GM12878 (cell line): Measurements from ENCODE around the gene MUC13. TPM values are rescaled to one million over a fixed set of nuclear protein-coding genes. Genes with fewer than 3 reads are reported as not detected.

Experiments
- ATAC-seq: fragments of 200-7000 bp; cut with Tn5 transposase; 3 replicates; pipeline ENCODE4 v1.9.1; 2020; ENCODE audit warnings: mild to moderate bottlenecking, moderate library complexity
- BruUV-seq: library from RNA; stranded (reverse); fragments of 400-500 nt; replicated peaks from 2 replicates; lab custom pipeline; 2021; lab: Mats Ljungman, UMichigan
- CTCF ChIA-PET: fragments of 300-600 bp; sonication (Branson Sonifier 250); formaldehyde crosslinking; extraction: SDS; loops from one replicate; lab custom pipeline; 2021; ENCODE audit warnings: inconsistent platforms; lab: Yijun Ruan, JAX
- POLR2A ChIA-PET: fragments of 350-600 bp; formaldehyde crosslinking; extraction: SDS; loops from one replicate; lab custom pipeline; 2021; ENCODE audit warnings: inconsistent platforms; lab: Charles Lee
- RAD21 ChIA-PET: fragments of 300-600 bp; sonication (Branson Sonifier 250); formaldehyde crosslinking; loops from one replicate; lab custom pipeline; 2023; ENCODE audit warnings: antibody characterized with exemption; ENCODE audit not compliant: unreplicated experiment; lab: Charles Lee
- SMC1A ChIA-PET: fragments of 300-600 bp; sonication (Branson Sonifier 250); formaldehyde crosslinking; loops from one replicate; lab custom pipeline; 2023; ENCODE audit not compliant: unreplicated experiment, uncharacterized antibody; lab: Charles Lee
- DNase-seq: peaks from one replicate; pipeline ENCODE4 v3.0.0-alpha.2; 2011; ENCODE audit warnings: low read depth, low spot score
- FAIRE-seq: peaks from 3 replicates; lab custom pipeline; 2011; peaks lifted over from hg19 to GRCh38; lab: Jason Lieb, UNC
- H2AFZ ChIP-seq: 2 replicates; pipeline ENCODE4 v1.6.0; 2011; ENCODE audit warnings: low read depth, low read length, control low read depth; ENCODE audit not compliant: control insufficient read depth
- H3K27ac ChIP-seq: 2 replicates; pipeline ENCODE4 v1.5.1; 2011; ENCODE audit warnings: control low read depth; ENCODE audit not compliant: control insufficient read depth, insufficient read depth
- H3K27me3 ChIP-seq, 2 experiments: replicated peaks in 1 of 2; 2 replicates each; pipeline versions ENCODE4 v1.6.0 to v1.6.1; 2011; ENCODE audit warnings: low read length in 1 of 2; ENCODE audit not compliant: control insufficient read depth in 2 of 2, insufficient read depth in 2 of 2
- H3K36me3 ChIP-seq, 2 experiments: 2 replicates each; pipeline ENCODE4 v1.5.1; 2011; ENCODE audit warnings: low read length in 1 of 2; ENCODE audit not compliant: control insufficient read depth in 2 of 2, insufficient read depth in 2 of 2
- H3K4me1 ChIP-seq: 2 replicates; pipeline ENCODE4 v1.6.1; 2011; ENCODE audit warnings: mild to moderate bottlenecking, low read length, moderate library complexity, mixed read lengths; ENCODE audit not compliant: control insufficient read depth, insufficient read depth
- H3K4me2 ChIP-seq: 2 replicates; pipeline ENCODE4 v1.6.0; 2011; ENCODE audit warnings: control low read depth; ENCODE audit not compliant: control insufficient read depth, insufficient read depth
- H3K4me3 ChIP-seq: fragments of 200-600 bp; sonication (generic); 2 replicates; pipeline ENCODE4 v1.5.1; 2016
- H3K79me2 ChIP-seq: 2 replicates; pipeline ENCODE4 v1.6.0; 2011; ENCODE audit warnings: low read length; ENCODE audit not compliant: control insufficient read depth, insufficient read depth
- H3K9ac ChIP-seq: 2 replicates; pipeline ENCODE4 v1.8.0; 2011; ENCODE audit warnings: low read length, control low read depth, mixed read lengths; ENCODE audit not compliant: control insufficient read depth, insufficient read depth
- H3K9me3 ChIP-seq: replicated peaks from 3 replicates; pipeline ENCODE4 v1.5.1; 2011; ENCODE audit warnings: mild to moderate bottlenecking, low read length; ENCODE audit not compliant: control insufficient read depth, insufficient read depth
- H4K20me1 ChIP-seq: 2 replicates; pipeline ENCODE4 v1.6.0; 2011; ENCODE audit not compliant: control insufficient read depth, insufficient read depth
- TCF7 ChIP-seq: IDR thresholded peaks from 2 replicates; pipeline ENCODE4 v1.6.1; 2014; ENCODE audit warnings: antibody characterized with exemption, borderline replicate concordance
- WGBS: methylation state at CpG from one replicate; pipeline ENCODE4 v1.1.6; 2016; ENCODE audit warnings: low lambda C conversion rate; ENCODE audit not compliant: insufficient replicate concordance, insufficient coverage; ENCODE audit errors: missing lambda C conversion rate; 5-methylcytosine and 5-hydroxymethylcytosine counted together
- in situ Hi-C: fragments of 300-500 bp; cut with MboI; formaldehyde crosslinking; loops from 9 replicates; pipeline ENCODE4 v1.14.3; 2018; ENCODE audit warnings: mixed read lengths
- intact Hi-C: fragments of 100-400 bp; cut with micrococcal nuclease; formaldehyde crosslinking; loops from one replicate; pipeline ENCODE4 v1.14.2; 2022; ENCODE audit not compliant: unreplicated experiment
- polyA plus RNA-seq, 11 experiments: library from polyadenylated mRNA; depleted of rRNA in 4 of 11; unstranded in 6 of 11; stranded (reverse) in 5 of 11; fragments of >200 nt; fragmentation: Nextera tagmentation in 4 of 11; fragmentation: Illumina TruSeq in 1 of 11; extraction: Ambion mirVana in 4 of 11; extraction: Trizol in 1 of 11; gene quantifications; 1 replicate in 1 of 11; 2 replicates in 10 of 11; pipeline versions ENCODE4 v1.2.1 to v1.2.3, GENCODE V29; 2011 to 2016; ENCODE audit warnings: inconsistent platforms in 2 of 11, missing spikeins in 2 of 11, low read depth in 1 of 11
- total RNA-seq, 4 experiments: library from RNA; depleted of rRNA in 3 of 4; stranded (reverse); fragments of >200 nt in 3 of 4; fragmentation: Illumina TruSeq in 1 of 4; extraction: Trizol in 1 of 4; gene quantifications; 2 replicates each; pipeline versions ENCODE4 v1.2.1 to v1.2.3, GENCODE V29; 2013 to 2021
- TF ChIP-seq, protein P1 (sequence below): IDR thresholded peaks from 2 replicates; pipeline ENCODE4 v1.6.1; 2011; ENCODE audit warnings: mild to moderate bottlenecking, low read depth, low read length, moderate library complexity; ENCODE audit not compliant: insufficient replicate concordance
- TF ChIP-seq, protein P2 (sequence below): fragments of 450-650 bp; formaldehyde crosslinking; IDR thresholded peaks from 2 replicates; pipeline ENCODE4 v1.4.0; 2020; ENCODE audit warnings: mild to moderate bottlenecking, moderate library complexity
- TF ChIP-seq, protein P3 (sequence below): fragments of 450-650 bp; IDR thresholded peaks from 2 replicates; pipeline ENCODE4 v1.6.1; 2017; ENCODE audit warnings: mild to moderate bottlenecking, moderate library complexity

The MUC13 gene
- total and polyA plus RNA-seq, 10 of the 15 experiments (the other 5 are each of a cell fraction or from before 2014, with no cell fraction given): 0.27 to 60.1 (median 0.76) TPM

DNA sequence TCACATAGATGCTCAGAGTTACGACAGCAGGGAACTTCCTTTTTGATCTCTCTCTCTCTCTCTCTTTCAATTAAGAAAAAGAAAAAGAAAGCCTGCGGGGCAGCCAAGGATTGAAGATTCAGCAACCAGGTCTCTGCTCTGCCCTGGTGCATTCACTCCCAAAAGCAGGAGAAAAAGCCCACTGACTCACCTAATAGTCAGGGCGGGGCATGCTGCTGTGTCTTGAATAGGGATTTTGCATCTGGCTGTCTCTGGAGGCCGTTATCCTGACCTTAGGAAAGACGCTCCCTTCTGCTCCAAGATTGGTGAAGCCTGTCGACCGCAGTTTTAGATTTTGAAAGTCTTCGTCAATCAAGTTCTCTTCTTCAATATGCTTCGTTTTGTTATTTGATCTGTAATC lies 26.6 kb downstream of the MUC13 start:
- H3K4me1 ChIP-seq: no peaks in the 10 kb centered on the region
- H3K79me2 ChIP-seq: no peaks in the 10 kb centered on the region
- RAD21 ChIA-PET: interaction anchor here (2.7 kb wide), 1 partner anchor 147 kb away, joined by 16 read pairs; no protein-coding TSS in a partner anchor
- intact Hi-C loops (no loop called here), in situ Hi-C loops (no loop called here)
- no peaks in the 10 kb centered on the region; a peak in 1 of 4 replicates for H3K27me3 ChIP-seq
- no peak overlapping the region for H3K4me2 ChIP-seq
- H3K27ac ChIP-seq: no peak overlapping the region
- FAIRE-seq (no peak), ATAC-seq (no peak), DNase-seq (no peak)
- H4K20me1 ChIP-seq: no peaks in the 10 kb centered on the region
- no peak for TF ChIP-seq TCF7
- TF ChIP-seq, protein P1, sequence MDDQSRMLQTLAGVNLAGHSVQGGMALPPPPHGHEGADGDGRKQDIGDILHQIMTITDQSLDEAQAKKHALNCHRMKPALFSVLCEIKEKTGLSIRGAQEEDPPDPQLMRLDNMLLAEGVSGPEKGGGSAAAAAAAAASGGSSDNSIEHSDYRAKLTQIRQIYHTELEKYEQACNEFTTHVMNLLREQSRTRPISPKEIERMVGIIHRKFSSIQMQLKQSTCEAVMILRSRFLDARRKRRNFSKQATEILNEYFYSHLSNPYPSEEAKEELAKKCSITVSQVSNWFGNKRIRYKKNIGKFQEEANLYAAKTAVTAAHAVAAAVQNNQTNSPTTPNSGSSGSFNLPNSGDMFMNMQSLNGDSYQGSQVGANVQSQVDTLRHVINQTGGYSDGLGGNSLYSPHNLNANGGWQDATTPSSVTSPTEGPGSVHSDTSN: no peak
- TF ChIP-seq, protein P2, sequence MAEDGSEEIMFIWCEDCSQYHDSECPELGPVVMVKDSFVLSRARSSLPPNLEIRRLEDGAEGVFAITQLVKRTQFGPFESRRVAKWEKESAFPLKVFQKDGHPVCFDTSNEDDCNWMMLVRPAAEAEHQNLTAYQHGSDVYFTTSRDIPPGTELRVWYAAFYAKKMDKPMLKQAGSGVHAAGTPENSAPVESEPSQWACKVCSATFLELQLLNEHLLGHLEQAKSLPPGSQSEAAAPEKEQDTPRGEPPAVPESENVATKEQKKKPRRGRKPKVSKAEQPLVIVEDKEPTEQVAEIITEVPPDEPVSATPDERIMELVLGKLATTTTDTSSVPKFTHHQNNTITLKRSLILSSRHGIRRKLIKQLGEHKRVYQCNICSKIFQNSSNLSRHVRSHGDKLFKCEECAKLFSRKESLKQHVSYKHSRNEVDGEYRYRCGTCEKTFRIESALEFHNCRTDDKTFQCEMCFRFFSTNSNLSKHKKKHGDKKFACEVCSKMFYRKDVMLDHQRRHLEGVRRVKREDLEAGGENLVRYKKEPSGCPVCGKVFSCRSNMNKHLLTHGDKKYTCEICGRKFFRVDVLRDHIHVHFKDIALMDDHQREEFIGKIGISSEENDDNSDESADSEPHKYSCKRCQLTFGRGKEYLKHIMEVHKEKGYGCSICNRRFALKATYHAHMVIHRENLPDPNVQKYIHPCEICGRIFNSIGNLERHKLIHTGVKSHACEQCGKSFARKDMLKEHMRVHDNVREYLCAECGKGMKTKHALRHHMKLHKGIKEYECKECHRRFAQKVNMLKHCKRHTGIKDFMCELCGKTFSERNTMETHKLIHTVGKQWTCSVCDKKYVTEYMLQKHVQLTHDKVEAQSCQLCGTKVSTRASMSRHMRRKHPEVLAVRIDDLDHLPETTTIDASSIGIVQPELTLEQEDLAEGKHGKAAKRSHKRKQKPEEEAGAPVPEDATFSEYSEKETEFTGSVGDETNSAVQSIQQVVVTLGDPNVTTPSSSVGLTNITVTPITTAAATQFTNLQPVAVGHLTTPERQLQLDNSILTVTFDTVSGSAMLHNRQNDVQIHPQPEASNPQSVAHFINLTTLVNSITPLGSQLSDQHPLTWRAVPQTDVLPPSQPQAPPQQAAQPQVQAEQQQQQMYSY (CRISPR knock-in tag): no peak
- TF ChIP-seq, protein P3, sequence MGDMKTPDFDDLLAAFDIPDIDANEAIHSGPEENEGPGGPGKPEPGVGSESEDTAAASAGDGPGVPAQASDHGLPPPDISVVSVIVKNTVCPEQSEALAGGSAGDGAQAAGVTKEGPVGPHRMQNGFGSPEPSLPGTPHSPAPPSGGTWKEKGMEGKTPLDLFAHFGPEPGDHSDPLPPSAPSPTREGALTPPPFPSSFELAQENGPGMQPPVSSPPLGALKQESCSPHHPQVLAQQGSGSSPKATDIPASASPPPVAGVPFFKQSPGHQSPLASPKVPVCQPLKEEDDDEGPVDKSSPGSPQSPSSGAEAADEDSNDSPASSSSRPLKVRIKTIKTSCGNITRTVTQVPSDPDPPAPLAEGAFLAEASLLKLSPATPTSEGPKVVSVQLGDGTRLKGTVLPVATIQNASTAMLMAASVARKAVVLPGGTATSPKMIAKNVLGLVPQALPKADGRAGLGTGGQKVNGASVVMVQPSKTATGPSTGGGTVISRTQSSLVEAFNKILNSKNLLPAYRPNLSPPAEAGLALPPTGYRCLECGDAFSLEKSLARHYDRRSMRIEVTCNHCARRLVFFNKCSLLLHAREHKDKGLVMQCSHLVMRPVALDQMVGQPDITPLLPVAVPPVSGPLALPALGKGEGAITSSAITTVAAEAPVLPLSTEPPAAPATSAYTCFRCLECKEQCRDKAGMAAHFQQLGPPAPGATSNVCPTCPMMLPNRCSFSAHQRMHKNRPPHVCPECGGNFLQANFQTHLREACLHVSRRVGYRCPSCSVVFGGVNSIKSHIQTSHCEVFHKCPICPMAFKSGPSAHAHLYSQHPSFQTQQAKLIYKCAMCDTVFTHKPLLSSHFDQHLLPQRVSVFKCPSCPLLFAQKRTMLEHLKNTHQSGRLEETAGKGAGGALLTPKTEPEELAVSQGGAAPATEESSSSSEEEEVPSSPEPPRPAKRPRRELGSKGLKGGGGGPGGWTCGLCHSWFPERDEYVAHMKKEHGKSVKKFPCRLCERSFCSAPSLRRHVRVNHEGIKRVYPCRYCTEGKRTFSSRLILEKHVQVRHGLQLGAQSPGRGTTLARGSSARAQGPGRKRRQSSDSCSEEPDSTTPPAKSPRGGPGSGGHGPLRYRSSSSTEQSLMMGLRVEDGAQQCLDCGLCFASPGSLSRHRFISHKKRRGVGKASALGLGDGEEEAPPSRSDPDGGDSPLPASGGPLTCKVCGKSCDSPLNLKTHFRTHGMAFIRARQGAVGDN: no peak
- SMC1A ChIA-PET: interaction anchor here (0.6 to 7.3 kb wide), 2 partner anchors 138 to 145 kb away, joined by 3 to 242 read pairs; no protein-coding TSS in a partner anchor
- CTCF ChIA-PET: interaction anchor here (0.9 to 9.1 kb wide), 3 partner anchors 121 to 143 kb away, joined by 3 to 551 read pairs (median 4); no protein-coding TSS in a partner anchor
- H2AFZ ChIP-seq: no peak overlapping the region
- no peak overlapping the region for H3K4me3 ChIP-seq
- H3K9ac ChIP-seq: no peak overlapping the region
- POLR2A ChIA-PET: no interaction called here
- 42% methylated on average over 9 of the region's 9 CpGs for WGBS
- H3K9me3 ChIP-seq: no peaks in the 10 kb centered on the region
- BruUV-seq: no TSS peak
- no peaks in the 10 kb centered on the region for H3K36me3 ChIP-seq
